Activated CD8-positive, alpha-beta memory T cell treated with anti-CD3 and anti-CD28 coated beads for 48 hours (primary cell): Measurements from ENCODE around the gene SEC11A.
A peak's percentile ranks its signal among the peaks of the same experiment; 100 is the strongest.
"Not testable (repeated sequence)": the region's sequence is repeated elsewhere in the genome, so short reads cannot be mapped to it uniquely, and the experiment has no call there.

ENCODE experiments used
- DNase-seq, 3 experiments: peaks; one replicate each; pipeline ENCODE4 v3.0.0-alpha.2; 2020; ENCODE audit warnings: low read depth in 2 of 3, low spot score in 2 of 3

The SEC11A gene

GRCh38 chr15:84645496-84645895, 70.4 kb downstream of the SEC11A start:
- DNase-seq, result no peak

- no peak for DNase-seq
Measured at GRCh38 chr15:84643838-84644237, 72.1 kb downstream of the SEC11A start.

GRCh38 chr15:84642640-84643039, 73.3 kb downstream of the SEC11A start:
- not testable (repeated sequence) for DNase-seq

GRCh38 chr15:84641871-84642270, 74.1 kb downstream of the SEC11A start:
- DNase-seq, result not testable (repeated sequence)

- no peak for DNase-seq
Measured at GRCh38 chr15:84638103-84638502, 77.8 kb downstream of the SEC11A start.

GRCh38 chr15:84634228-84634837, 81.6 kb downstream of the SEC11A start:
- DNase-seq, result no peak

- DNase-seq, result peak; percentile 37 to 54 (median 47)
Measured at GRCh38 chr15:84633311-84634227, 82.4 kb downstream of the SEC11A start.

GRCh38 chr15:84631706-84632272, 84.2 kb downstream of the SEC11A start:
- no peak for DNase-seq

- no peak for DNase-seq
Measured at GRCh38 chr15:84629033-84629432, 86.9 kb downstream of the SEC11A start.

GRCh38 chr15:84625123-84625522, 90.8 kb downstream of the SEC11A start:
- DNase-seq, result no peak

- DNase-seq, result no peak
Measured at GRCh38 chr15:84624359-84624758, 91.6 kb downstream of the SEC11A start.

GRCh38 chr15:84621358-84621979, 94.5 kb downstream of the SEC11A start:
- no peak for DNase-seq

GRCh38 chr15:84620626-84621025, 95.3 kb downstream of the SEC11A start:
- DNase-seq, result no peak
